IMR-90 (cell line): ENCODE results near the gene FTCDNL1. TPM values are rescaled to one million over a fixed set of nuclear protein-coding genes. Genes with fewer than 3 reads are reported as not detected.

Source experiments
- ATAC-seq: fragments of 200-7000 bp; cut with Tn5 transposase; 2 replicates; pipeline ENCODE4 v1.9.1; 2020; ENCODE audit warnings: low read depth, mild to moderate bottlenecking, moderate library complexity
- BruUV-seq: library from RNA; stranded (reverse); fragments of 400-500 nt; replicated peaks from 2 replicates; lab custom pipeline; 2021; lab: Mats Ljungman, UMichigan
- CTCF ChIA-PET: fragments of 300-600 bp; formaldehyde crosslinking; extraction: SDS; loops from one replicate; lab custom pipeline; 2021; ENCODE audit warnings: antibody characterized with exemption; lab: Yijun Ruan, JAX
- POLR2A ChIA-PET: fragments of 300-600 bp; sonication (Branson Sonifier 250); formaldehyde crosslinking; loops from one replicate; lab custom pipeline; 2022; ENCODE audit warnings: antibody characterized with exemption; ENCODE audit not compliant: unreplicated experiment; lab: Charles Lee
- DNase-seq: peaks from one replicate; pipeline ENCODE4 v3.0.0; 2013
- H2AFZ ChIP-seq: replicated peaks from 2 replicates; pipeline ENCODE3; 2013; ENCODE audit warnings: low read length, mild to moderate bottlenecking; ENCODE audit not compliant: poor library complexity
- H2AK5ac ChIP-seq: 2 replicates; pipeline ENCODE4 v1.6.1; 2013; ENCODE audit warnings: low read depth, low read length, inconsistent platforms
- H2AK9ac ChIP-seq: replicated peaks from 2 replicates; pipeline ENCODE3; 2013; ENCODE audit warnings: mild to moderate bottlenecking, low read depth, low read length, moderate library complexity; ENCODE audit not compliant: poor library complexity
- H2BK120ac ChIP-seq: 2 replicates; pipeline ENCODE4 v1.6.1; 2013; ENCODE audit warnings: low read depth, low read length, inconsistent platforms
- H2BK15ac ChIP-seq: 3 replicates; pipeline ENCODE4 v1.6.1; 2013; ENCODE audit warnings: low read depth, low read length, inconsistent platforms
- H2BK20ac ChIP-seq: 2 replicates; pipeline ENCODE4 v1.6.1; 2013; ENCODE audit warnings: low read depth, mild to moderate bottlenecking, inconsistent platforms, low read length, moderate library complexity
- H2BK5ac ChIP-seq: 2 replicates; pipeline ENCODE4 v1.6.1; 2013; ENCODE audit warnings: mild to moderate bottlenecking, low read depth, low read length, inconsistent platforms; ENCODE audit not compliant: poor library complexity, severe bottlenecking
- H3K14ac ChIP-seq: replicated peaks from 2 replicates; pipeline ENCODE4 v1.6.1; 2013; ENCODE audit warnings: low read depth, low read length, inconsistent platforms
- H3K18ac ChIP-seq: 2 replicates; pipeline ENCODE4 v1.6.1; 2013; ENCODE audit warnings: low read depth, low read length, control low read depth
- H3K23ac ChIP-seq: 2 replicates; pipeline ENCODE4 v1.6.1; 2013; ENCODE audit warnings: low read depth, low read length, inconsistent platforms
- H3K27ac ChIP-seq: 2 replicates; pipeline ENCODE4 v1.5.1; 2013; ENCODE audit warnings: mild to moderate bottlenecking, control low read depth, low read length; ENCODE audit not compliant: insufficient read depth
- H3K27me3 ChIP-seq: 2 replicates; pipeline ENCODE4 v1.6.1; 2013; ENCODE audit warnings: low read length; ENCODE audit not compliant: control insufficient read depth, insufficient read depth
- H3K36me3 ChIP-seq: 2 replicates; pipeline ENCODE4 v1.6.1; 2013; ENCODE audit warnings: low read length, mixed read lengths; ENCODE audit not compliant: control insufficient read depth, insufficient read depth
- H3K4ac ChIP-seq: 2 replicates; pipeline ENCODE4 v1.6.1; 2013; ENCODE audit warnings: low read depth, low read length, inconsistent platforms
- H3K4me1 ChIP-seq: 2 replicates; pipeline ENCODE4 v1.6.1; 2013; ENCODE audit warnings: low read length, mixed read lengths; ENCODE audit not compliant: control insufficient read depth, insufficient read depth
- H3K4me2 ChIP-seq: 2 replicates; pipeline ENCODE4 v1.6.1; 2013; ENCODE audit warnings: low read depth, mild to moderate bottlenecking, control low read depth, low read length, moderate library complexity
- H3K4me3 ChIP-seq: 2 replicates; pipeline ENCODE4 v1.5.1; 2013; ENCODE audit warnings: low read depth, mild to moderate bottlenecking, control low read depth, low read length, moderate library complexity; ENCODE audit not compliant: insufficient read depth
- H3K56ac ChIP-seq: 2 replicates; pipeline ENCODE4 v1.6.1; 2013; ENCODE audit warnings: low read length, inconsistent platforms; ENCODE audit not compliant: insufficient read depth; ENCODE audit errors: extremely low read depth
- H3K79me1 ChIP-seq, 2 experiments: 2 replicates each; pipeline ENCODE4 v1.6.1; 2013; ENCODE audit warnings: low read length in 2 of 2, inconsistent platforms in 1 of 2, low read depth in 1 of 2
- H3K9ac ChIP-seq: 2 replicates; pipeline ENCODE4 v1.6.1; 2013; ENCODE audit warnings: low read depth, low read length, control low read depth
- H3K9me1 ChIP-seq: 2 replicates; pipeline ENCODE4 v1.6.1; 2013; ENCODE audit warnings: low read length, inconsistent platforms; ENCODE audit not compliant: insufficient read depth
- H3K9me3 ChIP-seq: 2 replicates; pipeline ENCODE4 v1.6.1; 2013; ENCODE audit warnings: low read length; ENCODE audit not compliant: control insufficient read depth, insufficient read depth
- H4K20me1 ChIP-seq: 2 replicates; pipeline ENCODE4 v1.6.1; 2013; ENCODE audit warnings: low read length, inconsistent platforms; ENCODE audit not compliant: insufficient read depth
- H4K5ac ChIP-seq: 2 replicates; pipeline ENCODE4 v1.6.1; 2013; ENCODE audit warnings: mild to moderate bottlenecking, low read depth, low read length, control low read depth
- H4K8ac ChIP-seq, 2 experiments: 2 replicates each; pipeline ENCODE4 v1.6.1; 2013; ENCODE audit warnings: low read depth in 2 of 2, low read length in 2 of 2, control low read depth in 1 of 2, inconsistent platforms in 1 of 2
- H4K91ac ChIP-seq: 2 replicates; pipeline ENCODE4 v1.6.1; 2013; ENCODE audit warnings: low read depth, low read length, inconsistent platforms; ENCODE audit not compliant: insufficient read depth
- BHLHE40 ChIP-seq: fragments of 150-350 bp; IDR thresholded peaks from 2 replicates; pipeline ENCODE4 v1.6.1; 2016; ENCODE audit warnings: mild to moderate bottlenecking, low read depth, low read length
- CEBPB ChIP-seq: IDR thresholded peaks from 2 replicates; pipeline ENCODE4 v1.6.1; 2012; ENCODE audit warnings: low read depth, low read length, improper control_type of control experiment
- CHD1 ChIP-seq: IDR thresholded peaks from 2 replicates; pipeline ENCODE4 v1.6.1; 2012; ENCODE audit warnings: low read depth, low read length, improper control_type of control experiment
- FOS ChIP-seq: fragments of 150-350 bp; IDR thresholded peaks from 2 replicates; pipeline ENCODE4 v1.6.1; 2016; ENCODE audit warnings: low read depth, low read length
- MAFK ChIP-seq: IDR thresholded peaks from 2 replicates; pipeline ENCODE4 v1.6.1; 2012; ENCODE audit warnings: low read depth, low read length, improper control_type of control experiment
- MAZ ChIP-seq: IDR thresholded peaks from 2 replicates; pipeline ENCODE4 v1.6.1; 2012; ENCODE audit warnings: low read depth, mild to moderate bottlenecking, low read length, improper control_type of control experiment, moderate library complexity, borderline replicate concordance
- MXI1 ChIP-seq: IDR thresholded peaks from 2 replicates; pipeline ENCODE4 v1.6.1; 2012; ENCODE audit warnings: low read depth, mild to moderate bottlenecking, low read length, moderate library complexity, borderline replicate concordance
- NFE2L2 ChIP-seq: fragments of 150-350 bp; IDR thresholded peaks from 2 replicates; pipeline ENCODE4 v1.6.1; 2016; ENCODE audit warnings: low read depth, mild to moderate bottlenecking, low read length
- POLR2A ChIP-seq: IDR thresholded peaks from 2 replicates; pipeline ENCODE4 v1.6.1; 2012; ENCODE audit warnings: mild to moderate bottlenecking, low read depth, low read length
- RAD21 ChIP-seq: IDR thresholded peaks from 2 replicates; pipeline ENCODE4 v1.6.1; 2012; ENCODE audit warnings: low read length, improper control_type of control experiment
- RCOR1 ChIP-seq: IDR thresholded peaks from 2 replicates; pipeline ENCODE4 v1.6.1; 2012; ENCODE audit warnings: mild to moderate bottlenecking, low read length, improper control_type of control experiment; ENCODE audit not compliant: insufficient replicate concordance
- RFX5 ChIP-seq: IDR thresholded peaks from 2 replicates; pipeline ENCODE4 v1.8.0; 2012; ENCODE audit warnings: low read depth, mild to moderate bottlenecking, low read length, moderate library complexity
- SMC3 ChIP-seq: fragments of 150-350 bp; IDR thresholded peaks from 2 replicates; pipeline ENCODE4 v1.6.1; 2016; ENCODE audit warnings: low read depth, mild to moderate bottlenecking, antibody characterized with exemption, low read length, moderate library complexity
- WGBS, 2 experiments: methylation state at CpG; one replicate each; pipeline versions ENCODE4 v1.1.5 to v1.1.7; 2013; ENCODE audit warnings: missing lambda C conversion rate in 2 of 2; ENCODE audit not compliant: insufficient read length in 1 of 2; ENCODE audit errors: extremely low coverage in 2 of 2; 5-methylcytosine and 5-hydroxymethylcytosine counted together
- dilution Hi-C: fragments of 300-500 bp; cut with HindIII; formaldehyde crosslinking; loops from one replicate; pipeline ENCODE4 v1.14.3; 2018; ENCODE audit warnings: low sequenced_read_pairs; ENCODE audit not compliant: unreplicated experiment
- in situ Hi-C: fragments of 300-500 bp; cut with MboI; formaldehyde crosslinking; loops from 3 replicates; pipeline ENCODE4 v1.14.3; 2019; ENCODE audit warnings: low sequenced_read_pairs, inconsistent platforms, mixed read lengths
- intact Hi-C: fragments of 100-400 bp; cut with micrococcal nuclease; formaldehyde crosslinking; loops from 2 replicates; pipeline ENCODE4 v1.10.0; 2022
- polyA plus RNA-seq, 3 experiments: library from polyadenylated mRNA; depleted of rRNA; stranded (reverse); fragments of >200 nt; gene quantifications; 2 replicates each; pipeline ENCODE4 v1.2.3, GENCODE V29; 2012; ENCODE audit warnings: low replicate concordance in 1 of 3
- total RNA-seq: library from RNA; depleted of rRNA; stranded (reverse); fragments of >200 nt; gene quantifications from 2 replicates; pipeline ENCODE4 v1.2.3, GENCODE V29; 2012
- TF ChIP-seq, protein P1 (sequence below): fragments of 150-350 bp; IDR thresholded peaks from 2 replicates; pipeline ENCODE4 v1.6.1; 2017; ENCODE audit warnings: mild to moderate bottlenecking, antibody characterized with exemption, low read length, low read depth
- TF ChIP-seq, protein P2 (sequence below): conservative IDR thresholded peaks from 2 replicates; pipeline ENCODE4 v1.5.1; 2012; ENCODE audit warnings: mild to moderate bottlenecking, low read depth, low read length, improper control_type of control experiment
- TF ChIP-seq, protein P3 (sequence below): fragments of 150-350 bp; IDR thresholded peaks from 2 replicates; pipeline ENCODE4 v1.6.1; 2016; ENCODE audit warnings: low read depth, mild to moderate bottlenecking, low read length, moderate library complexity, borderline replicate concordance

FTCDNL1 gene
- total and polyA plus RNA-seq, 2 of the 4 experiments (the other 2 are of a cell fraction) = 0.18 to 0.21 TPM

DNA sequence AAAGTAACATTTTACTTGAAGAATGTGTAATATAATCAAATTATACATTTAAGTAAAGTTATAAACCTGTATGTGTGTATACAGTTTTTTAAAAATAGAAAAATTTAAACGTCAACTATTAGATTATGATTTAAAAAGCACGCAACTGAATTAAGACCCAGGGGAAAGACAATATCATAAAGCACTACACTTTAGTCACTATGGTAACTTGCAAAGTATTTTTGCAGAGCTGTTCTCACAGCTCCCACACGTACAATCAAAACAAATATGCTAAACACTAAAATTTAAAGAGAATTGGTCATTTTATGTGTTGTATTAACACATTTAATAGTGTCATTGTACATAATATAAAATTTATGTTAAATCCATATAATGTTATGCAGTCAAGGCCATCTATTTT lies 59.7 kb downstream of the FTCDNL1 start:
- in situ Hi-C loops (no loop called here), dilution Hi-C loops (no loop called here), intact Hi-C loops (no loop called here)
- no peak overlapping the region for H2BK5ac ChIP-seq
- ATAC-seq (no peak), DNase-seq (no peak)
- no peak for TF ChIP-seq POLR2A
- no peak for TF ChIP-seq CHD1
- TF ChIP-seq MXI1 = no peak
- TF ChIP-seq CEBPB = no peak
- no peak for TF ChIP-seq FOS
- no peak for TF ChIP-seq RAD21
- TF ChIP-seq, protein P1, sequence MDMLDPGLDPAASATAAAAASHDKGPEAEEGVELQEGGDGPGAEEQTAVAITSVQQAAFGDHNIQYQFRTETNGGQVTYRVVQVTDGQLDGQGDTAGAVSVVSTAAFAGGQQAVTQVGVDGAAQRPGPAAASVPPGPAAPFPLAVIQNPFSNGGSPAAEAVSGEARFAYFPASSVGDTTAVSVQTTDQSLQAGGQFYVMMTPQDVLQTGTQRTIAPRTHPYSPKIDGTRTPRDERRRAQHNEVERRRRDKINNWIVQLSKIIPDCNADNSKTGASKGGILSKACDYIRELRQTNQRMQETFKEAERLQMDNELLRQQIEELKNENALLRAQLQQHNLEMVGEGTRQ = no peak
- TF ChIP-seq SMC3 = no peak
- no peak for TF ChIP-seq RFX5
- no peak for TF ChIP-seq MAZ
- no peak for TF ChIP-seq NFE2L2
- TF ChIP-seq MAFK = no peak
- TF ChIP-seq, protein P2, sequence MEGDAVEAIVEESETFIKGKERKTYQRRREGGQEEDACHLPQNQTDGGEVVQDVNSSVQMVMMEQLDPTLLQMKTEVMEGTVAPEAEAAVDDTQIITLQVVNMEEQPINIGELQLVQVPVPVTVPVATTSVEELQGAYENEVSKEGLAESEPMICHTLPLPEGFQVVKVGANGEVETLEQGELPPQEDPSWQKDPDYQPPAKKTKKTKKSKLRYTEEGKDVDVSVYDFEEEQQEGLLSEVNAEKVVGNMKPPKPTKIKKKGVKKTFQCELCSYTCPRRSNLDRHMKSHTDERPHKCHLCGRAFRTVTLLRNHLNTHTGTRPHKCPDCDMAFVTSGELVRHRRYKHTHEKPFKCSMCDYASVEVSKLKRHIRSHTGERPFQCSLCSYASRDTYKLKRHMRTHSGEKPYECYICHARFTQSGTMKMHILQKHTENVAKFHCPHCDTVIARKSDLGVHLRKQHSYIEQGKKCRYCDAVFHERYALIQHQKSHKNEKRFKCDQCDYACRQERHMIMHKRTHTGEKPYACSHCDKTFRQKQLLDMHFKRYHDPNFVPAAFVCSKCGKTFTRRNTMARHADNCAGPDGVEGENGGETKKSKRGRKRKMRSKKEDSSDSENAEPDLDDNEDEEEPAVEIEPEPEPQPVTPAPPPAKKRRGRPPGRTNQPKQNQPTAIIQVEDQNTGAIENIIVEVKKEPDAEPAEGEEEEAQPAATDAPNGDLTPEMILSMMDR = no peak
- TF ChIP-seq RCOR1 = no peak
- no peak for TF ChIP-seq BHLHE40
- TF ChIP-seq, protein P3, sequence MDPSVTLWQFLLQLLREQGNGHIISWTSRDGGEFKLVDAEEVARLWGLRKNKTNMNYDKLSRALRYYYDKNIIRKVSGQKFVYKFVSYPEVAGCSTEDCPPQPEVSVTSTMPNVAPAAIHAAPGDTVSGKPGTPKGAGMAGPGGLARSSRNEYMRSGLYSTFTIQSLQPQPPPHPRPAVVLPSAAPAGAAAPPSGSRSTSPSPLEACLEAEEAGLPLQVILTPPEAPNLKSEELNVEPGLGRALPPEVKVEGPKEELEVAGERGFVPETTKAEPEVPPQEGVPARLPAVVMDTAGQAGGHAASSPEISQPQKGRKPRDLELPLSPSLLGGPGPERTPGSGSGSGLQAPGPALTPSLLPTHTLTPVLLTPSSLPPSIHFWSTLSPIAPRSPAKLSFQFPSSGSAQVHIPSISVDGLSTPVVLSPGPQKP = no peak
- no peak overlapping the region for H4K8ac ChIP-seq
- no peaks in the 10 kb centered on the region for H3K4me1 ChIP-seq
- H2AK9ac ChIP-seq = no peak overlapping the region
- H3K56ac ChIP-seq = no peak overlapping the region
- no peaks in the 10 kb centered on the region for H3K9me3 ChIP-seq
- no peaks in the 10 kb centered on the region for H3K9me1 ChIP-seq
- no TSS peak for BruUV-seq
- H2BK120ac ChIP-seq = no peak overlapping the region
- no peak overlapping the region for H3K18ac ChIP-seq
- no peak overlapping the region for H4K91ac ChIP-seq
- no peaks in the 10 kb centered on the region for H4K20me1 ChIP-seq
- H3K27me3 ChIP-seq = no peaks in the 10 kb centered on the region; the same call in 1 of the 2 replicates
- no peak overlapping the region for H3K9ac ChIP-seq
- no peak overlapping the region for H3K23ac ChIP-seq
- H3K79me1 ChIP-seq = no peaks in the 10 kb centered on the region
- H3K4ac ChIP-seq = no peak overlapping the region
- H3K4me3 ChIP-seq = no peak overlapping the region
- H2BK20ac ChIP-seq = no peak overlapping the region
- CTCF ChIA-PET = no interaction called here
- H4K5ac ChIP-seq = no peak overlapping the region
- no peaks in the 10 kb centered on the region for H3K36me3 ChIP-seq
- POLR2A ChIA-PET = no interaction called here
- H2AK5ac ChIP-seq = no peak overlapping the region
- H3K4me2 ChIP-seq = no peak overlapping the region
- no CpG with 5 or more reads among the region's 3 CpGs for WGBS, 2 experiments
- no peak overlapping the region for H2BK15ac ChIP-seq
- no peak overlapping the region for H2AFZ ChIP-seq
- no peak overlapping the region for H3K14ac ChIP-seq
- no peak overlapping the region for H3K27ac ChIP-seq
